ENCODE results near the gene HOXD4.

Gene HOXD4

GRCh38 chr2:176114120-176114929 lies 37.0 kb upstream of the HOXD4 start:
- DNase-seq, result no peak

- DNase-seq, result no peak
Measured at GRCh38 chr2:176114930-176115625, 36.3 kb upstream of the HOXD4 start.

- peak; percentile 89 for DNase-seq
Measured at GRCh38 chr2:176115883-176116813, 35.2 kb upstream of the HOXD4 start, which contains the start of gene HOXD10. Gene HOXD10 (plus strand): TSS chr2:176116778. CDS start chr2:176116834, 56 bp downstream.

- DNase-seq, result no peak
Measured at GRCh38 chr2:176117162-176117822, 34.1 kb upstream of the HOXD4 start.

- peak; percentile 13 for DNase-seq
Measured at GRCh38 chr2:176117823-176118371, 33.5 kb upstream of the HOXD4 start.

- DNase-seq, result peak; percentile 50
Measured at GRCh38 chr2:176118601-176119339, 32.6 kb upstream of the HOXD4 start.

GRCh38 chr2:176120364-176121189 lies 30.8 kb upstream of the HOXD4 start:
- DNase-seq, result no peak

GRCh38 chr2:176121190-176122051 lies 29.9 kb upstream of the HOXD4 start:
- DNase-seq, result peak; percentile 37

GRCh38 chr2:176122052-176122682 lies 29.2 kb upstream of the HOXD4 start:
- DNase-seq, result no peak

GRCh38 chr2:176122683-176123410 lies 28.5 kb upstream of the HOXD4 start, which contains the start of gene HOXD9:
Gene HOXD9 (plus strand): TSS chr2:176122719. CDS start chr2:176122769, 50 bp downstream.
- DNase-seq, result peak; percentile 84

GRCh38 chr2:176123411-176124109 lies 27.8 kb upstream of the HOXD4 start:
- DNase-seq, result peak; percentile 33

GRCh38 chr2:176124110-176124946 lies 27.0 kb upstream of the HOXD4 start:
- no peak for DNase-seq

GRCh38 chr2:176124947-176125771 lies 26.2 kb upstream of the HOXD4 start:
- no peak for DNase-seq

- DNase-seq, result no peak
Measured at GRCh38 chr2:176125772-176126054, 25.6 kb upstream of the HOXD4 start.

- DNase-seq, result peak; percentile 78
Measured at GRCh38 chr2:176126929-176127773, 24.2 kb upstream of the HOXD4 start.
